ENCODE results near the gene SLC29A3. TPM values are rescaled to one million over a fixed set of nuclear protein-coding genes. Genes with fewer than 3 reads are reported as not detected.

Gene SLC29A3
- total and polyA plus RNA-seq, 2 of the 8 experiments (the other 6 are each of a cell fraction or from before 2014, with no cell fraction given): 14.0 to 24.6 TPM

- DNase-seq (ENCODE audit: low read depth in 1 of 2, low spot score in 2 of 2): no peak
- H4K20me1 ChIP-seq (replicated peaks in 1 of 2; ENCODE audit: control insufficient read depth in 1 of 2, insufficient read depth in 2 of 2, low read length in 2 of 2): peaks cover 0 to 3% of the 10 kb centered on the region in 2 experiments
Observed at GRCh38 chr10:71280216-71280615, 38.8 kb upstream of the SLC29A3 start.

More at GRCh38 chr10:71280216-71280615, 38.8 kb upstream of the SLC29A3 start:
- H2BK20ac ChIP-seq (ENCODE audit: low read length): no peak overlapping the region
- no peak overlapping the region for H2BK15ac ChIP-seq (ENCODE audit: low read length)
- no peak overlapping the region for H3K18ac ChIP-seq (ENCODE audit: extremely low read depth, low read length)
- H3K79me1 ChIP-seq (ENCODE audit: low read depth, low read length): peaks cover 2% of the 10 kb centered on the region; the same call in 1 of the 2 replicates
- no peaks in the 10 kb centered on the region for H3K27me3 ChIP-seq (replicated peaks in 1 of 4; ENCODE audit: control insufficient read depth in 3 of 4, extremely low read depth in 1 of 4, insufficient read depth in 3 of 4, low read length in 3 of 4)
- H3K14ac ChIP-seq (ENCODE audit: insufficient read length): no peak overlapping the region
- H2BK12ac ChIP-seq (ENCODE audit: low read depth, low read length): no peak overlapping the region
- H2AK5ac ChIP-seq (ENCODE audit: low read depth, low read length): no peak overlapping the region
- peaks cover 0 to 22% (median 16%) of the 10 kb centered on the region in 4 experiments; a peak in 6 of 7 replicates for H3K4me1 ChIP-seq (replicated peaks in 1 of 4; ENCODE audit: control insufficient read depth in 3 of 4, insufficient read depth in 4 of 4, low read length in 3 of 4)
- H3K4ac ChIP-seq (replicated peaks; ENCODE audit: insufficient read length, low read depth, low read length): no peak overlapping the region
- no peak overlapping the region for H2BK120ac ChIP-seq (replicated peaks; ENCODE audit: low read depth, low read length)
- H2BK5ac ChIP-seq (ENCODE audit: low read depth, low read length): peak overlapping the region; percentile 44; the same call in 1 of the 2 replicates
- H3K23ac ChIP-seq (ENCODE audit: insufficient read length): no peak overlapping the region
- ChIA-PET POLR2A (ENCODE audit: partially characterized antibody) (interaction anchor here (1.5 to 3.8 kb wide), 2 partner anchors 10 to 14 kb away, joined by 4 to 13 read pairs; no protein-coding TSS in a partner anchor), CTCF (ENCODE audit: partially characterized antibody) (interaction anchor here (1.1 to 11.2 kb wide), 4 partner anchors 9 to 376 kb away, joined by 3 to 175 read pairs (median 16); no protein-coding TSS in a partner anchor)
- H3K56ac ChIP-seq (replicated peaks; ENCODE audit: insufficient read length, low read depth, low read length): no peak overlapping the region
- no peak overlapping the region for H3K27ac ChIP-seq (ENCODE audit: low read depth, low read length)
- WGBS, 2 experiments (ENCODE audit: extremely low coverage in 1 of 2, insufficient coverage in 1 of 2, insufficient read length in 1 of 2, insufficient replicate concordance in 2 of 2, low coverage in 1 of 2, low lambda C conversion rate in 2 of 2, missing lambda C conversion rate in 1 of 2): 90% methylated on average over 5 of the region's 5 CpGs; no CpG with 5 or more reads in 1 of the 2 experiments
- no peaks in the 10 kb centered on the region for H3K23me2 ChIP-seq (ENCODE audit: low read depth, low read length)
- H4K5ac ChIP-seq (ENCODE audit: insufficient read length, low read depth, low read length): no peak overlapping the region
- no peak overlapping the region for H3K9ac ChIP-seq (replicated peaks in 1 of 4; ENCODE audit: extremely low read depth in 1 of 4, low read depth in 3 of 4, low read length in 3 of 4)
- peaks cover 0 to 5% (median 2%) of the 10 kb centered on the region in 4 experiments; a peak in 1 of 8 replicates for H3K36me3 ChIP-seq (ENCODE audit: control insufficient read depth in 2 of 4, insufficient read depth in 4 of 4, low read length in 3 of 4)
- FAIRE-seq: no peak
- peaks cover 0 to 4% of the 10 kb centered on the region in 2 experiments; a peak in 1 of 4 replicates for H3K79me2 ChIP-seq (ENCODE audit: control insufficient read depth in 1 of 2, insufficient read depth in 2 of 2, low read length in 2 of 2)
- H2AFZ ChIP-seq (ENCODE audit: low read length): no peak overlapping the region
- TF ChIP-seq CHD1 (IDR thresholded peaks at IDR 0.05; ENCODE audit: low read depth, low read length): no peak
- TF ChIP-seq PHF8 (conservative IDR thresholded peaks at IDR 0.05; ENCODE audit: low read depth, low read length): no peak
- no peak for TF ChIP-seq CBX5 (IDR thresholded peaks at IDR 0.05; ENCODE audit: low read depth, low read length)
- no peak for TF ChIP-seq BRCA1 (IDR thresholded peaks at IDR 0.05; ENCODE audit: low read depth, low read length)
- no peak for TF ChIP-seq CBX8 (IDR thresholded peaks at IDR 0.05; ENCODE audit: borderline replicate concordance, low read depth, low read length)
- TF ChIP-seq TEAD4 (IDR thresholded peaks at IDR 0.05; ENCODE audit: low read depth, low read length): no peak
- no peak for TF ChIP-seq TAF1 (IDR thresholded peaks at IDR 0.05; ENCODE audit: low read depth, low read length)
- TF ChIP-seq HDAC2 (IDR thresholded peaks at IDR 0.05; ENCODE audit: borderline replicate concordance in 1 of 2, low read depth in 2 of 2, low read length in 2 of 2): no peak
- TF ChIP-seq YY1 (IDR thresholded peaks at IDR 0.05; ENCODE audit: low read depth, low read length): no peak
- TF ChIP-seq POU5F1 (IDR thresholded peaks at IDR 0.05; ENCODE audit: low read depth, low read length): no peak
- no peak for TF ChIP-seq BCL11A (IDR thresholded peaks at IDR 0.05; ENCODE audit: low read depth in 2 of 2, low read length in 2 of 2)
- no peak for TF ChIP-seq BACH1 (IDR thresholded peaks at IDR 0.05; ENCODE audit: low read length)
- TF ChIP-seq POLR2AphosphoS5 (IDR thresholded peaks at IDR 0.05; ENCODE audit: low read depth, low read length): no peak
- TF ChIP-seq JUND (IDR thresholded peaks at IDR 0.05; ENCODE audit: low read length): no peak
- H3K9me3 ChIP-seq (ENCODE audit: insufficient read depth in 2 of 2, low read depth in 1 of 2, low read length in 1 of 2): no peaks in the 10 kb centered on the region
- H3K4me3 ChIP-seq (ENCODE audit: extremely low read depth in 1 of 4, insufficient read depth in 2 of 4, low read depth in 3 of 4, low read length in 4 of 4): no peak overlapping the region
- H4K8ac ChIP-seq (ENCODE audit: extremely low read depth, insufficient read depth, low read length): no peak overlapping the region
- no peak overlapping the region for H3K4me2 ChIP-seq (ENCODE audit: insufficient read depth in 1 of 2, low read depth in 2 of 2, low read length in 2 of 2)
- no peak overlapping the region for H4K91ac ChIP-seq (replicated peaks; ENCODE audit: insufficient read length, low read length)

All from H1 (cell line).